ENCODE results near the gene HSP90B1.
A peak's percentile ranks its signal among the peaks of the same experiment; 100 is the strongest.

HSP90B1 gene

DNA sequence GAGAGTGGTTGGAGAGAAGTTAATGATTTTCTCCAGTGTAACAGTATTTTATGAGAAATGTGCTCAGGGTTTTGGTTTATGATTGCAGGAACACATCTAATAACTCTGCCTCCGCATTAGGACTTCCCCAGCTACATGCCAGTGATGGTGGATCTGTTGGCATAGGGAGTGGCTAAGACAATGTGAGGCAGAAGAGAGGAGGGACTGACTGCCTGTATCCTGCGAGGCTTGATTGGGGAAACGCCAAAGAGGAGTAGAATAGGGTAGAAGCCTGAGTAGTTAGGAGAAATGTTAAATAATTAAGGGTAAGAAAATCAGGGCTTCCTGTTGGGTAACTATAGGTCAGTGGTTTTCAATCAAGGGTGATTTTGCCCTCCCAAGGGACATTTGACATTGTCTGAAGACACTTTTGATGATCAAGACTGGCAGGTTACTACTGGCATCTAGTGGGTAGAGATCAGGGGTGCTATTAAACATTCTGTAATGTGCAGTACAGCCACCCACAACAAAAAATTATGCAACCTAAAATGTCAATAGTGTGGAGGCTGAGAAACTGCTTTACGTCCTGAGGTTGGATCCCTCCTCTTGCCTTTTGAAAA, 48.3 kb downstream of the HSP90B1 start:
- Histone ChIP-seq H3K4me3 (ENCODE audit: insufficient read length, low read depth) (no peak overlapping the region), H3K9ac (ENCODE audit: insufficient read length, low read depth) (no peak overlapping the region), H3K4me1 (ENCODE audit: insufficient read depth, insufficient read length) (no peaks in the 10 kb centered on the region), H3K36me3 (ENCODE audit: insufficient read depth, insufficient read length, low read length) (peaks cover 85% of the 10 kb centered on the region), H3K27me3 (ENCODE audit: insufficient read depth, insufficient read length) (no peaks in the 10 kb centered on the region), H3K9me3 (ENCODE audit: insufficient read depth, low read length) (no peaks in the 10 kb centered on the region)
- no peak for TF ChIP-seq ZNF274 (IDR thresholded peaks at IDR 0.05; ENCODE audit: low read depth, low read length)
- no peak for TF ChIP-seq SUZ12 (IDR thresholded peaks at IDR 0.05; ENCODE audit: extremely low read depth, insufficient read depth, insufficient read length)
- no peak for TF ChIP-seq YY1 (IDR thresholded peaks at IDR 0.05; ENCODE audit: insufficient read depth, insufficient read length)
- no peak for DNase-seq (ENCODE audit: low read depth, low spot score)

DNA sequence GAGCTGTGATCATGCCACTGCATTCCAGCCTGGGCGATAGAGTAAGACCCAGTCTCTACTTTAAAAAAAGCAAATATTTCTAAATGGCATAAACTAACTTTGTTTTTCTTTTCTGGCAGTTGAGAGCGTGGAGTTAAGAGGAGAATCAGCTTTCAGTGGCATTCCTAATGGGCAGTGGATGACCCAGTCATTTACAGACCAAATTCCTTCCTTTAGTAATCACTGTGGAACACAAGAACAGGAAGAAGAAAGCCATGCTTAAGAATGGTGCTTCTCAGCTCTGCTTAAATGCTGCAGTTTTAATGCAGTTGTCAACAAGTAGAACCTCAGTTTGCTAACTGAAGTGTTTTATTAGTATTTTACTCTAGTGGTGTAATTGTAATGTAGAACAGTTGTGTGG, 56.6 kb downstream of the HSP90B1 start:
- Histone ChIP-seq H3K9me3 (ENCODE audit: insufficient read depth, low read length) (no peaks in the 10 kb centered on the region), H3K27me3 (ENCODE audit: insufficient read depth, insufficient read length) (no peaks in the 10 kb centered on the region), H3K4me1 (ENCODE audit: insufficient read depth, insufficient read length) (no peaks in the 10 kb centered on the region), H3K4me3 (ENCODE audit: insufficient read length, low read depth) (no peak overlapping the region), H3K9ac (ENCODE audit: insufficient read length, low read depth) (no peak overlapping the region), H3K36me3 (ENCODE audit: insufficient read depth, insufficient read length, low read length) (peaks cover 65% of the 10 kb centered on the region)
- no peak for TF ChIP-seq SUZ12 (IDR thresholded peaks at IDR 0.05; ENCODE audit: extremely low read depth, insufficient read depth, insufficient read length)
- DNase-seq (ENCODE audit: low read depth, low spot score) = peak; percentile 58

DNA sequence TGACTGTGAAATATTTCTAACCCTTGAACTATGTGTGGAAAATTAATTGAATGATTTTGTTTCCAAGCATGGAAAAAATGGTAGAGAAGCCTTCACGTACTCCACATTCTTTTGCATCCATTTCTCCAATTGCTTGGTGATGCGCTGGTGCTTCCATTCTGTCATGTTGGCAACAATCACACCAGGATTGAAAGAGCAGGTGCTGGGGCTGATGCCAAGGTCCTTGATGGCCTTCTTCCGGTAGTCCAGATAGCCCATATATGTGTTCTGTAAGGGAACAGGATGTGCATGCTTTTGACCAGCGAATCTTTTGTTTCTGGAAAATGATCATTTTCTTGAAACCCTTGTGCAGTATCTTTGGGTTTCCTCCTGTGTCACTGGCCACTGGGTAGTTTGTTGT, 64.0 kb downstream of the HSP90B1 start:
- H3K4me1 ChIP-seq (ENCODE audit: insufficient read depth, insufficient read length) = no peaks in the 10 kb centered on the region
- no peaks in the 10 kb centered on the region for H3K27me3 ChIP-seq (ENCODE audit: insufficient read depth, insufficient read length)
- no peak for DNase-seq (ENCODE audit: low read depth, low spot score)
- H3K4me3 ChIP-seq (ENCODE audit: insufficient read length, low read depth) = no peak overlapping the region
- peaks cover 8% of the 10 kb centered on the region for H3K36me3 ChIP-seq (ENCODE audit: insufficient read depth, insufficient read length, low read length)
- no peak overlapping the region for H3K9ac ChIP-seq (ENCODE audit: insufficient read length, low read depth)
- no peaks in the 10 kb centered on the region for H3K9me3 ChIP-seq (ENCODE audit: insufficient read depth, low read length)
- TF ChIP-seq YY1 (IDR thresholded peaks at IDR 0.05; ENCODE audit: insufficient read depth, insufficient read length) (no peak), SUZ12 (IDR thresholded peaks at IDR 0.05; ENCODE audit: extremely low read depth, insufficient read depth, insufficient read length) (no peak), ZNF274 (IDR thresholded peaks at IDR 0.05; ENCODE audit: low read depth, low read length) (no peak)

DNA sequence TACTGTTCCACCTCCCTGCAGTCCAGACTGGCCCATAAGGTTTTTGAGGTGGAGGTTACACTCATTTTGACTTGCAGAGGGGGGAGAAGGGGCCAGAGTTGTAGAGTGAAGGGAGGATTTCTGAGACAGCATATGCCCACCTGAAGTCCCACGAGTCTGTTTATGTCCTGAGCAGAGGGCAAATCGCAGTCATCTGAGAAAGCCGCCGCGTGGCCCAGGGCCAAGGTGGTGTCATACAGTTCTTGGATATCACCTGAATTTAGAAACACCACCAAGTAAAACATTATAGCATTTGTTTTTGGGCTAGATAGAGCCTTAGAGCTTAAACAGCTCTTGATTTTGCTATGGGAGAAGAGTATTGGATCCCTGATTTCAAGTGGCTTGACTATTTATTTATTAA, 66.4 kb downstream of the HSP90B1 start:
- Histone ChIP-seq H3K9me3 (ENCODE audit: insufficient read depth, low read length) (no peaks in the 10 kb centered on the region), H3K27me3 (ENCODE audit: insufficient read depth, insufficient read length) (no peaks in the 10 kb centered on the region), H3K4me1 (ENCODE audit: insufficient read depth, insufficient read length) (no peaks in the 10 kb centered on the region), H3K9ac (ENCODE audit: insufficient read length, low read depth) (no peak overlapping the region), H3K36me3 (ENCODE audit: insufficient read depth, insufficient read length, low read length) (no peaks in the 10 kb centered on the region), H3K4me3 (ENCODE audit: insufficient read length, low read depth) (no peak overlapping the region)
- TF ChIP-seq ZNF274 (IDR thresholded peaks at IDR 0.05; ENCODE audit: low read depth, low read length) (no peak), SUZ12 (IDR thresholded peaks at IDR 0.05; ENCODE audit: extremely low read depth, insufficient read depth, insufficient read length) (no peak), YY1 (IDR thresholded peaks at IDR 0.05; ENCODE audit: insufficient read depth, insufficient read length) (no peak)
- no peak for DNase-seq (ENCODE audit: low read depth, low spot score)

DNA sequence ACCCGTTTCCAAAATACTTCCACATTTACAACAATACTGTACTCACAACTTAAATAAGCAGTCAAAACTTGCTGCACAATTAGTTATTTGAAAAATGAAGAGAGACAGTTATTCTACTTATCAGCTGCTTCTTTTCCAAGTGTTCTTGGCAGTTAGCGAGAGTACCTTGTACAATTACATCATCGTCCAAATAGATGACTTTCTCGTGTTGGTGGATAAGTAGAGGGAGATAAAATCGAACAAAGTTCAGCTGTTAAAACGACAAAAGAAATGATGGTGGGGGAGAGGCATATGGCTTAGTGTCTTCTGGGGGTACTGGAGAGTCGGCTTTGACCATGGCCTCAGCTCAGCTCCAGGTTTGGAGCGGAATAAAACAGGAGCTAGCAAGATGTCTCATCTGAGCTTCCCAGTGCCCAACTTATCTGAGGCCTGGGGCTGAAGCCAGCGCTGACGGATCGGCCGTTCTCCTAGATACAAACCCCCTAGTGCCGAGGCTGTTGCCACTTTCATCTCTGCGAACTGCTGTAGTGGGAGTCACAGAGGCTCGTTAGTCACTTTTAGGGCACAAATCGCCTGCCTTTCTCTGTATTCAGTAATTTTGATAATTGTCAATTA, 67.2 kb downstream of the HSP90B1 start:
- DNase-seq (ENCODE audit: low read depth, low spot score) = no peak

More for the DNA sequence above, 67.2 kb downstream of the HSP90B1 start:
- Histone ChIP-seq H3K4me3 (ENCODE audit: insufficient read length, low read depth) (no peak overlapping the region), H3K27me3 (ENCODE audit: insufficient read depth, insufficient read length) (no peaks in the 10 kb centered on the region), H3K9ac (ENCODE audit: insufficient read length, low read depth) (no peak overlapping the region), H3K4me1 (ENCODE audit: insufficient read depth, insufficient read length) (no peaks in the 10 kb centered on the region), H3K36me3 (ENCODE audit: insufficient read depth, insufficient read length, low read length) (no peaks in the 10 kb centered on the region), H3K9me3 (ENCODE audit: insufficient read depth, low read length) (no peaks in the 10 kb centered on the region)
- TF ChIP-seq SUZ12 (IDR thresholded peaks at IDR 0.05; ENCODE audit: extremely low read depth, insufficient read depth, insufficient read length) = no peak
- TF ChIP-seq ZNF274 (IDR thresholded peaks at IDR 0.05; ENCODE audit: low read depth, low read length) = no peak
- TF ChIP-seq YY1 (IDR thresholded peaks at IDR 0.05; ENCODE audit: insufficient read depth, insufficient read length) = no peak
